GM23338 (cell line): ENCODE data around the gene SMYD3. TPM values are rescaled to one million over a fixed set of nuclear protein-coding genes. Genes with fewer than 3 reads are reported as not detected.

ENCODE experiments used
- ATAC-seq: fragments of 200-7000 bp; cut with Tn5 transposase; 3 replicates; pipeline ENCODE4 v1.9.1; 2020
- DNase-seq: peaks from one replicate; pipeline ENCODE4 v3.0.0-alpha.2; 2015; ENCODE audit warnings: low spot score
- H2AFZ ChIP-seq: fragments of 200-600 bp; sonication (generic); 2 replicates; pipeline ENCODE4 v1.8.0; 2016; ENCODE audit warnings: antibody characterized with exemption, mild to moderate bottlenecking, moderate library complexity
- H3F3A ChIP-seq: fragments of 200-600 bp; sonication (generic); replicated peaks from 2 replicates; pipeline ENCODE4 v1.8.0; 2017; ENCODE audit warnings: antibody characterized with exemption, mixed run types, low read depth
- H3K27ac ChIP-seq: fragments of 200-600 bp; sonication (generic); 2 replicates; pipeline ENCODE4 v1.6.1; 2016; ENCODE audit warnings: low read depth
- H3K27me3 ChIP-seq: fragments of 200-600 bp; sonication (generic); 2 replicates; pipeline ENCODE4 v1.8.0; 2016; ENCODE audit warnings: mild to moderate bottlenecking, mixed run types, moderate library complexity; ENCODE audit not compliant: insufficient read depth
- H3K36me3 ChIP-seq: fragments of 200-600 bp; sonication (generic); 2 replicates; pipeline ENCODE4 v1.8.0; 2016; ENCODE audit warnings: mild to moderate bottlenecking; ENCODE audit not compliant: insufficient read depth
- H3K4me1 ChIP-seq: fragments of 200-600 bp; sonication (generic); 2 replicates; pipeline ENCODE4 v1.8.0; 2016; ENCODE audit warnings: mild to moderate bottlenecking, moderate library complexity; ENCODE audit not compliant: insufficient read depth
- H3K4me2 ChIP-seq: fragments of 200-600 bp; sonication (generic); 2 replicates; pipeline ENCODE4 v1.7.1; 2017; ENCODE audit warnings: mixed run types
- H3K4me3 ChIP-seq: fragments of 200-600 bp; sonication (generic); 2 replicates; pipeline ENCODE4 v1.6.1; 2016; ENCODE audit warnings: mixed run types
- H3K79me2 ChIP-seq: fragments of 200-600 bp; sonication (generic); replicated peaks from 2 replicates; pipeline ENCODE4 v1.8.0; 2017; ENCODE audit warnings: mild to moderate bottlenecking; ENCODE audit not compliant: insufficient read depth
- H3K9me2 ChIP-seq: fragments of 200-600 bp; sonication (generic); 2 replicates; pipeline ENCODE4 v1.8.0; 2017; ENCODE audit not compliant: insufficient read depth
- H4K20me1 ChIP-seq: fragments of 200-600 bp; sonication (generic); replicated peaks from 2 replicates; pipeline ENCODE4 v1.8.0; 2017; ENCODE audit warnings: mild to moderate bottlenecking; ENCODE audit not compliant: insufficient read depth
- H3K27ac Mint-ChIP-seq: 2 replicates; pipeline ENCODE4 v1.8.0; 2020; ENCODE audit warnings: inconsistent platforms, mild to moderate bottlenecking, moderate library complexity, mixed read lengths
- H3K27me3 Mint-ChIP-seq: 3 replicates; pipeline ENCODE4 v1.8.0; 2022; ENCODE audit warnings: low read depth, mild to moderate bottlenecking, moderate library complexity, mixed read lengths, inconsistent platforms; ENCODE audit not compliant: insufficient read depth, poor library complexity
- H3K36me3 Mint-ChIP-seq: 3 replicates; pipeline ENCODE4 v1.8.0; 2021; ENCODE audit warnings: low read depth, mild to moderate bottlenecking, inconsistent platforms, moderate library complexity, mixed read lengths
- H3K4me1 Mint-ChIP-seq: 3 replicates; pipeline ENCODE4 v1.8.0; 2020; ENCODE audit warnings: mild to moderate bottlenecking, inconsistent platforms, mixed read lengths
- H3K4me3 Mint-ChIP-seq: 3 replicates; pipeline ENCODE4 v1.8.0; 2021; ENCODE audit warnings: moderate library complexity, mild to moderate bottlenecking, inconsistent platforms, mixed read lengths
- H3K9me3 Mint-ChIP-seq: 3 replicates; pipeline ENCODE4 v1.8.0; 2020; ENCODE audit warnings: moderate library complexity, mild to moderate bottlenecking, inconsistent platforms, mixed read lengths
- CREB1 ChIP-seq: fragments of 250-450 bp; sonication (Bioruptor Pico); IDR thresholded peaks from 2 replicates; pipeline ENCODE4 v1.5.0; 2020; ENCODE audit warnings: low read depth, mild to moderate bottlenecking, moderate library complexity
- EZH2 ChIP-seq: fragments of 200-600 bp; sonication (generic); IDR thresholded peaks from one replicate; pipeline ENCODE4 v1.8.0; 2017; ENCODE audit warnings: antibody characterized with exemption, mild to moderate bottlenecking, low read depth; ENCODE audit not compliant: unreplicated experiment
- EZH2phosphoT487 ChIP-seq: fragments of 200-600 bp; sonication (generic); IDR thresholded peaks from one replicate; pipeline ENCODE4 v1.8.1; 2018; ENCODE audit warnings: antibody characterized with exemption; ENCODE audit not compliant: unreplicated experiment
- JUNB ChIP-seq: IDR thresholded peaks from one replicate; pipeline ENCODE4 v1.6.1; 2016; ENCODE audit warnings: antibody characterized with exemption; ENCODE audit not compliant: unreplicated experiment
- POLR2AphosphoS5 ChIP-seq: IDR thresholded peaks from 2 replicates; pipeline ENCODE4 v1.6.1; 2016; ENCODE audit warnings: antibody characterized with exemption, low read depth
- STAT1 ChIP-seq: IDR thresholded peaks from one replicate; pipeline ENCODE4 v1.6.1; 2016; ENCODE audit warnings: antibody characterized with exemption; ENCODE audit not compliant: unreplicated experiment
- ZNF114 ChIP-seq: fragments of 250-450 bp; sonication (Bioruptor Pico); IDR thresholded peaks from 2 replicates; pipeline ENCODE4 v1.5.0; 2020; ENCODE audit warnings: mild to moderate bottlenecking, moderate library complexity
- ZNF331 ChIP-seq: fragments of 250-450 bp; sonication (Bioruptor Pico); IDR thresholded peaks from 2 replicates; pipeline ENCODE4 v1.5.0; 2020; ENCODE audit warnings: low read depth, mild to moderate bottlenecking, moderate library complexity
- ZNF462 ChIP-seq: fragments of 250-450 bp; sonication (Bioruptor Pico); IDR thresholded peaks from 2 replicates; pipeline ENCODE4 v1.5.0; 2020; ENCODE audit warnings: mild to moderate bottlenecking, moderate library complexity
- polyA plus RNA-seq: library from polyadenylated mRNA; unstranded; fragments of >200 nt; fragmentation: Nextera tagmentation; extraction: Ambion mirVana; gene quantifications from 2 replicates; pipeline ENCODE4 v1.2.1, GENCODE V29; 2016
- total RNA-seq: library from RNA; depleted of rRNA; stranded (reverse); fragments of >200 nt; shearing (Covaris generic); gene quantifications from 2 replicates; pipeline ENCODE4 v1.2.3, GENCODE V29; 2014
- TF ChIP-seq, protein P1 (sequence below): IDR thresholded peaks from one replicate; pipeline ENCODE4 v1.6.1; 2018; ENCODE audit warnings: antibody characterized with exemption; ENCODE audit not compliant: unreplicated experiment
- TF ChIP-seq, protein P2 (sequence below): IDR thresholded peaks from 2 replicates; pipeline ENCODE4 v1.6.1; 2016; ENCODE audit warnings: antibody characterized with exemption

SMYD3 gene
- total and polyA plus RNA-seq, 2 experiments from 2014 or later, result 31.8 to 34.4 TPM

DNA sequence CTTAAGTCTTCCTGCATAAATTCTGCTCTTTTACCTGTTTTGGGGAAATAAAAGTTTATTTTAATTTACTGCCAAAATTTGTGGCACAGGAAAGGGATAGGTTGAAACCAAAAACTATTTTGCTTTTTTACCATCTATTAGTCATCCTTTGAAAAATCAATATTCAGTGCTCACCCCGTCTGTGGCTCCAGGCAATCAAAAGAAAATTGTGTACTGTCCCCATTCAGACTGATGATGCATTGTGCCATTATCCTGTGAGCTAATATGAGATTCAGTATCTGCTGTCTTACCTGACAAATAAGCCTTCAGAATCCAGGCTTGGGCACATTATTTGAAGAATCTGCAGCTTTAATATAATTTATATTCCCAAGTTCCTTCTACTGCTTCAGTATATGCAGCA, 701.5 kb downstream of the SMYD3 start (continued):
- TF ChIP-seq ZNF462 (CRISPR knock-in tag), result no peak
- TF ChIP-seq STAT1, result no peak
- TF ChIP-seq POLR2AphosphoS5, result no peak
- no peak for TF ChIP-seq EZH2
- TF ChIP-seq, protein P1, sequence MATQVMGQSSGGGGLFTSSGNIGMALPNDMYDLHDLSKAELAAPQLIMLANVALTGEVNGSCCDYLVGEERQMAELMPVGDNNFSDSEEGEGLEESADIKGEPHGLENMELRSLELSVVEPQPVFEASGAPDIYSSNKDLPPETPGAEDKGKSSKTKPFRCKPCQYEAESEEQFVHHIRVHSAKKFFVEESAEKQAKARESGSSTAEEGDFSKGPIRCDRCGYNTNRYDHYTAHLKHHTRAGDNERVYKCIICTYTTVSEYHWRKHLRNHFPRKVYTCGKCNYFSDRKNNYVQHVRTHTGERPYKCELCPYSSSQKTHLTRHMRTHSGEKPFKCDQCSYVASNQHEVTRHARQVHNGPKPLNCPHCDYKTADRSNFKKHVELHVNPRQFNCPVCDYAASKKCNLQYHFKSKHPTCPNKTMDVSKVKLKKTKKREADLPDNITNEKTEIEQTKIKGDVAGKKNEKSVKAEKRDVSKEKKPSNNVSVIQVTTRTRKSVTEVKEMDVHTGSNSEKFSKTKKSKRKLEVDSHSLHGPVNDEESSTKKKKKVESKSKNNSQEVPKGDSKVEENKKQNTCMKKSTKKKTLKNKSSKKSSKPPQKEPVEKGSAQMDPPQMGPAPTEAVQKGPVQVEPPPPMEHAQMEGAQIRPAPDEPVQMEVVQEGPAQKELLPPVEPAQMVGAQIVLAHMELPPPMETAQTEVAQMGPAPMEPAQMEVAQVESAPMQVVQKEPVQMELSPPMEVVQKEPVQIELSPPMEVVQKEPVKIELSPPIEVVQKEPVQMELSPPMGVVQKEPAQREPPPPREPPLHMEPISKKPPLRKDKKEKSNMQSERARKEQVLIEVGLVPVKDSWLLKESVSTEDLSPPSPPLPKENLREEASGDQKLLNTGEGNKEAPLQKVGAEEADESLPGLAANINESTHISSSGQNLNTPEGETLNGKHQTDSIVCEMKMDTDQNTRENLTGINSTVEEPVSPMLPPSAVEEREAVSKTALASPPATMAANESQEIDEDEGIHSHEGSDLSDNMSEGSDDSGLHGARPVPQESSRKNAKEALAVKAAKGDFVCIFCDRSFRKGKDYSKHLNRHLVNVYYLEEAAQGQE, result no peak
- TF ChIP-seq EZH2phosphoT487, result no peak

- ATAC-seq, result no peak
- no peaks in the 10 kb centered on the region for H3K27me3 ChIP-seq
- DNase-seq, result no peak
- H4K20me1 ChIP-seq, result no peaks in the 10 kb centered on the region
- H3K36me3 ChIP-seq, result no peaks in the 10 kb centered on the region
- no peak overlapping the region for H2AFZ ChIP-seq
- H3K4me1 ChIP-seq, result no peaks in the 10 kb centered on the region
- no peaks in the 10 kb centered on the region for H3F3A ChIP-seq
- H3K27ac ChIP-seq, result no peak overlapping the region
- Mint-ChIP-seq H3K9me3 (no peaks in the 10 kb centered on the region), H3K27ac (no peak overlapping the region), H3K4me3 (no peak overlapping the region), H3K36me3 (no peaks in the 10 kb centered on the region), H3K27me3 (peaks cover 2% of the 10 kb centered on the region), H3K4me1 (peaks cover 11% of the 10 kb centered on the region)
- no peak overlapping the region for H3K4me3 ChIP-seq
- no peaks in the 10 kb centered on the region for H3K9me2 ChIP-seq
- H3K79me2 ChIP-seq, result no peaks in the 10 kb centered on the region
- no peak overlapping the region for H3K4me2 ChIP-seq
- TF ChIP-seq STAT1 (no peak), CREB1 (CRISPR knock-in tag) (no peak), ZNF331 (CRISPR knock-in tag) (no peak), EZH2phosphoT487 (no peak), JUNB (no peak), ZNF114 (CRISPR knock-in tag) (no peak)
- TF ChIP-seq, protein P2, sequence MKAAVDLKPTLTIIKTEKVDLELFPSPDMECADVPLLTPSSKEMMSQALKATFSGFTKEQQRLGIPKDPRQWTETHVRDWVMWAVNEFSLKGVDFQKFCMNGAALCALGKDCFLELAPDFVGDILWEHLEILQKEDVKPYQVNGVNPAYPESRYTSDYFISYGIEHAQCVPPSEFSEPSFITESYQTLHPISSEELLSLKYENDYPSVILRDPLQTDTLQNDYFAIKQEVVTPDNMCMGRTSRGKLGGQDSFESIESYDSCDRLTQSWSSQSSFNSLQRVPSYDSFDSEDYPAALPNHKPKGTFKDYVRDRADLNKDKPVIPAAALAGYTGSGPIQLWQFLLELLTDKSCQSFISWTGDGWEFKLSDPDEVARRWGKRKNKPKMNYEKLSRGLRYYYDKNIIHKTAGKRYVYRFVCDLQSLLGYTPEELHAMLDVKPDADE, result no peak
- TF ChIP-seq, protein P1, result no peak
Measured at GRCh38 chr1:245804696-245805095, 702.4 kb downstream of the SMYD3 start.
